ENCODE measurements around the gene ZYX. TPM values are rescaled to one million over a fixed set of nuclear protein-coding genes. Genes with fewer than 3 reads are reported as not detected.

Gene ZYX
- total and polyA plus RNA-seq, 9 of the 15 experiments (the other 6 are each of a cell fraction or from before 2014, with no cell fraction given), result 1.8 to 130 (median 15.7) TPM

DNA sequence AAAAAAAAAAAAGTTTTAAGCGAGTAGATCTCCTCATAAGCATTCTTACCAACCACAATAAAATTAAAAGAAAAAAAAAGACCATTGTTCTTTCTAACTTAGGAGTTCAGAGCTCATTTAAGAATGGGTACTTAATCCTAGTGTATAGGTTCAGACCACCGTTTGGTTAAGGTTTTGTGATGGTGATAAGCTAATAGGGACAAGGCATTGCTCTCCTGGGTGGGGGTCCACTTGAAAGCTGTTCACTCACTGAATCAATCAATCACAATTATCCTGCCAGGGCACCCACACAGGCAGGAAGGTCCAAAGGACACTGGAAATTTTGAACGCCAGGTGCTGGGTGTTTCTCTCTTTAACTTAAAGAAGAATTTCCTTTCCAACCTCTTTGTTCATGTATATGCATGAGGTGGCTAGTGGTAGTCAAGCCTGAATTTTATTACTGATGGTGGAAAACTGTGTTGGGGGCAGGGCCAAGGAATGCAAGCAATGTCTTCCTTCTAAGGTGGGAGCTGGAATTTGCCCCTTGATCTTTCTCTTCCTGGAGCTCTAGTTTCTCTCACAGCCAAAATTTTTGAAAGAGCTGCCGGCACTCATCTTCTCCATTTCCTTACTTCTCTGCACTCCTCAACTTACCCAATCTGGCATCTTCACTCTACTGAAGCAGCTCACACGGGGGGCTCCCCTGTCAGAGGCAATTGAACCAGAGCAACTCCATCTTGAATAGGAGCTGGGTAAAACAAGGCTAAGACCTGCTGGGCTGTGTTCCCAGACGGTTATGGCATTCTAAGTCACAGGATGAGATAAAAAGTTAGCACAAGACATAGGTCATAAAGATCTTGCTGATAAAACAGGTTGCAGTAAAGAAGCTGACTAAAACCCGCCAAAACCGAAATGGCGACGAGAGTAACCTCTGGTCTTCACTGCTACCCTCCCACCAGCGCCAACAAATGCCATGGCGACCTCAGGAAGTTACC, 11.2 kb upstream of the ZYX start (continued):
- TF ChIP-seq YY1 (IDR thresholded peaks at IDR 0.05; ENCODE audit: borderline replicate concordance in 1 of 3, control insufficient read depth in 1 of 3, extremely low read depth in 1 of 3, insufficient read depth in 3 of 3, insufficient read length in 1 of 3, insufficient replicate concordance in 2 of 3, low read depth in 1 of 3, low read length in 2 of 3) (no peak), MYNN (IDR thresholded peaks at IDR 0.05) (no peak), MYNN (CRISPR knock-in tag; IDR thresholded peaks at IDR 0.05) (no peak), RBFOX2 (IDR thresholded peaks at IDR 0.05; ENCODE audit: low read depth, low read length) (no peak), RBBP5 (IDR thresholded peaks at IDR 0.05; ENCODE audit: borderline replicate concordance, insufficient read depth, low read length, poor library complexity, severe bottlenecking) (no peak), FOXM1 (IDR thresholded peaks at IDR 0.05; ENCODE audit: low read depth) (no peak), FOXM1 (CRISPR knock-in tag; IDR thresholded peaks at IDR 0.05; ENCODE audit: low read depth) (no peak), TCF7 (IDR thresholded peaks at IDR 0.05; ENCODE audit: borderline replicate concordance) (no peak), CHD1 (IDR thresholded peaks at IDR 0.05; ENCODE audit: low read length) (no peak), SMAD1 (IDR thresholded peaks at IDR 0.05; ENCODE audit: low read depth, low read length, partially characterized antibody) (no peak), POLR2H (tag; IDR thresholded peaks at IDR 0.05; ENCODE audit: low read depth) (no peak), ZNF146 (CRISPR knock-in tag; IDR thresholded peaks at IDR 0.05; ENCODE audit: unreplicated experiment) (no peak), CBX3 (IDR thresholded peaks at IDR 0.05; ENCODE audit: borderline replicate concordance in 1 of 2, low read length in 2 of 2) (no peak), HCFC1 (IDR thresholded peaks at IDR 0.05; ENCODE audit: low read depth, low read length) (no peak), ZNF274 (IDR thresholded peaks at IDR 0.05; ENCODE audit: borderline replicate concordance, low read depth, low read length) (no peak)
- TF ChIP-seq, protein P1, sequence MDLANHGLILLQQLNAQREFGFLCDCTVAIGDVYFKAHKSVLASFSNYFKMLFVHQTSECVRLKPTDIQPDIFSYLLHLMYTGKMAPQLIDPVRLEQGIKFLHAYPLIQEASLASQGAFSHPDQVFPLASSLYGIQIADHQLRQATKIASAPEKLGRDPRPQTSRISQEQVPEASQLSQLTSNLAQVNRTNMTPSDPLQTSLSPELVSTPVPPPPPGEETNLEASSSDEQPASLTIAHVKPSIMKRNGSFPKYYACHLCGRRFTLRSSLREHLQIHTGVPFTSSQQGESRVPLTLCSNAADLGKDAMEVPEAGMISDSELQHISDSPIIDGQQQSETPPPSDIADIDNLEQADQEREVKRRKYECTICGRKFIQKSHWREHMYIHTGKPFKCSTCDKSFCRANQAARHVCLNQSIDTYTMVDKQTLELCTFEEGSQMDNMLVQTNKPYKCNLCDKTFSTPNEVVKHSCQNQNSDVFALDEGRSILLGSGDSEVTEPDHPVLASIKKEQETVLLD (IDR thresholded peaks at IDR 0.05), result no peak
- TF ChIP-seq, protein P2, sequence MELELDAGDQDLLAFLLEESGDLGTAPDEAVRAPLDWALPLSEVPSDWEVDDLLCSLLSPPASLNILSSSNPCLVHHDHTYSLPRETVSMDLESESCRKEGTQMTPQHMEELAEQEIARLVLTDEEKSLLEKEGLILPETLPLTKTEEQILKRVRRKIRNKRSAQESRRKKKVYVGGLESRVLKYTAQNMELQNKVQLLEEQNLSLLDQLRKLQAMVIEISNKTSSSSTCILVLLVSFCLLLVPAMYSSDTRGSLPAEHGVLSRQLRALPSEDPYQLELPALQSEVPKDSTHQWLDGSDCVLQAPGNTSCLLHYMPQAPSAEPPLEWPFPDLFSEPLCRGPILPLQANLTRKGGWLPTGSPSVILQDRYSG (tag; conservative IDR thresholded peaks at IDR 0.05; ENCODE audit: low read depth), result peak; percentile 99
- TF ChIP-seq, protein P3, sequence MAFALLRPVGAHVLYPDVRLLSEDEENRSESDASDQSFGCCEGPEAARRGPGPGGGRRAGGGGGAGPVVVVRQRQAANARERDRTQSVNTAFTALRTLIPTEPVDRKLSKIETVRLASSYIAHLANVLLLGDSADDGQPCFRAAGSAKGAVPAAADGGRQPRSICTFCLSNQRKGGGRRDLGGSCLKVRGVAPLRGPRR (CRISPR knock-in tag; IDR thresholded peaks at IDR 0.05), result peak; percentile 95; the same call in 1 of the 2 replicates
- TF ChIP-seq, protein P4, sequence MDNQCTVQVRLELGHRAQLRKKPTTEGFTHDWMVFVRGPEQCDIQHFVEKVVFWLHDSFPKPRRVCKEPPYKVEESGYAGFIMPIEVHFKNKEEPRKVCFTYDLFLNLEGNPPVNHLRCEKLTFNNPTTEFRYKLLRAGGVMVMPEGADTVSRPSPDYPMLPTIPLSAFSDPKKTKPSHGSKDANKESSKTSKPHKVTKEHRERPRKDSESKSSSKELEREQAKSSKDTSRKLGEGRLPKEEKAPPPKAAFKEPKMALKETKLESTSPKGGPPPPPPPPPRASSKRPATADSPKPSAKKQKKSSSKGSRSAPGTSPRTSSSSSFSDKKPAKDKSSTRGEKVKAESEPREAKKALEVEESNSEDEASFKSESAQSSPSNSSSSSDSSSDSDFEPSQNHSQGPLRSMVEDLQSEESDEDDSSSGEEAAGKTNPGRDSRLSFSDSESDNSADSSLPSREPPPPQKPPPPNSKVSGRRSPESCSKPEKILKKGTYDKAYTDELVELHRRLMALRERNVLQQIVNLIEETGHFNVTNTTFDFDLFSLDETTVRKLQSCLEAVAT (IDR thresholded peaks at IDR 0.05), result no peak
- TF ChIP-seq, protein P5, sequence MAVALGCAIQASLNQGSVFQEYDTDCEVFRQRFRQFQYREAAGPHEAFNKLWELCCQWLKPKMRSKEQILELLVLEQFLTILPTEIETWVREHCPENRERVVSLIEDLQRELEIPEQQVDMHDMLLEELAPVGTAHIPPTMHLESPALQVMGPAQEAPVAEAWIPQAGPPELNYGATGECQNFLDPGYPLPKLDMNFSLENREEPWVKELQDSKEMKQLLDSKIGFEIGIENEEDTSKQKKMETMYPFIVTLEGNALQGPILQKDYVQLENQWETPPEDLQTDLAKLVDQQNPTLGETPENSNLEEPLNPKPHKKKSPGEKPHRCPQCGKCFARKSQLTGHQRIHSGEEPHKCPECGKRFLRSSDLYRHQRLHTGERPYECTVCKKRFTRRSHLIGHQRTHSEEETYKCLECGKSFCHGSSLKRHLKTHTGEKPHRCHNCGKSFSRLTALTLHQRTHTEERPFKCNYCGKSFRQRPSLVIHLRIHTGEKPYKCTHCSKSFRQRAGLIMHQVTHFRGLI (CRISPR knock-in tag; IDR thresholded peaks at IDR 0.05), result peak; percentile 99

All from K562 (cell line).